GM19238 (cell line): ENCODE data around the gene CFAP74.

Experiments used
- DNase-seq: peaks from one replicate; pipeline ENCODE4 v3.0.0; 2011; ENCODE audit warnings: low spot score; ENCODE audit not compliant: insufficient read length

CFAP74 gene

DNA sequence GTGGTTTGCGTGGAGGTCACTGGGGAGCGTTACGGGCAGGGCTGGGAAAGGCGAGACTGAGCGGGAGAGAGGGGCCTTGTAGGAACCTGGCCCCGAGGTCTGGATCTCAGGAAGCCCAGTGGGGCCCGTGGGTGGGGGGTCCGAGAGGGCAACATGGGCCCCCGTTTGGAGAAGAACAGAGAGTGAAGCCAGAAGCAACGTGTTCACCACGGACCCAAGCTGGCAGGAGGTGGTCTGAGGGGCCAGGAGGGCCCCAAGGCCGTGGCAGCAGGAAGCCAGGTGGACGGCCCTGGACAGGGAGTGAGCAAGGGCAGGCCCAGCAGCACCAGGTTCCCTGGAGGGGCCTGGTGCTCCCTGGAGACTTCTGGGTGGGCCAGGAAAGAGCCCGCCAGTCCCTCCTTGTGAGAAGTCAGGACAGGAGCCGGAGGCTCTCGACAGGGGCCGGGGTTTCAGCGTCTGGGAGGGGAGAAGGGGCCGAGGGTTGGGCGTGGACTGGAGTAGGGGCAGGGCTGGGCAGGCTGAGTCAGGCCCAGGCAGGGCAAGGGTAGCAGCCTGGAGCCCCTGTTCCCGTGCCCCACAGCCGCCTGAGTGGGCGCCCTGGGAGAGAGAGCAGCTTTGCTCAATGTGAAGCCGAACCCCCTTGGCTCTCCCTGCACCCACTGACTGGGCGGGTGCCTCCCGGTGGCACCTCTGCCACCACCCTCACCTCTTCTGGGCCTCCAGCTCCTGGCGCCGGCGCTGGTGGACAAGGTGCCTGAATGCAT lies 33.5 kb downstream of the CFAP74 start:
- no peak for DNase-seq

- no peak for DNase-seq
Observed at GRCh38 chr1:1969505-1969900, 34.1 kb downstream of the CFAP74 start.

GRCh38 chr1:1968767-1969504 lies 34.6 kb downstream of the CFAP74 start:
- no peak for DNase-seq

DNA sequence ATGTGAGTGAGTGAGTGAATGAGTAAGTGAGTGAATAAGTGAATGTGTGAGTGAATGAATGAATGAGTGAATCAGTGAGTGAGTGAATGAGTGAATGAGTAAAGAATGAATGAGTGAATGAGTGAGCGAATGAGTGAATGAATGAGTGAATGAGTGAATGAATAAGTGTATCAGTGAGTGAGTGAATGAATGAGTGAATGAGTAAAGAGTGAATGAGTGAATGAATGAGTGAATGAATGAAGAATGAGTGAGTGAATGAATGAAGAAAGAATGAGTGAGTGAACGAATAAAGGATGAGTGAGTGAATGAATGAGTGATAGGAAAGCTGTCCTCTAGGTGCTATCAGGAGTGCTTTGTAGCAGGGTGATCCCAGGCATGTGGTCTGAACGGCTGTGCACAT lies 35.7 kb downstream of the CFAP74 start:
- no peak for DNase-seq

- no peak for DNase-seq
Observed at GRCh38 chr1:1967151-1967550, 36.4 kb downstream of the CFAP74 start.

DNA sequence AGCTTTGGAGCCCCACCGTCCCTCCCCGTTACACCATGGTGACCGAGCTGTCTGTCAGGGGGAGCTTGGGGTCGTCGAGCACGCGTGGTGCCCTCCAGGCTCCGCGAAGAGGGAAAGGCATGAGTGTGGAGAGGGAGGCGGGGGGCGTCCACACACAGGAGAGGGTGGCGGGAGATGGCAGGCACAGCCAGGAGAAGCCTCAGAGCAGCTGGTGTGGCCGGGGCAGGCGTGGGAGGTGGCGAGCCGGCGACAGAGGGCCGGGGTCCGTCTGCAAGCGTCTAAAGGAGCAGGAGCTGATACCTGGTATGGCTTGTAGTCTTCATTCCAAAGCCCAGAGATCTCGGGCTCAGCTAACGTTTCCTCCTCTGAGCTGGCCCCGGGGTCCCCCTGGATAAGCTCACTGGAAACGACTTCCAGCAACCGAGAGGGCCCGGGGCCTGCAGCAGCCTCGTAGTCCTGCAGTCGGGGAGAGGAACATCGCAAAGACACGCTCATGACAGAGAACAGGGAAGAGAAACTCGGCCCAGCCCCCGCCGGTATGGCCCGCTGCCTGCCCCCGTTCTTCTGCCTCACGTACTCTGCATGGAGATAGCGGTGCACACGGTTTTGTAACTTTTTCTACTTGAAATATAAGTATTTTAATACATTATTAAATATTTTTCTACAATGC lies 37.4 kb downstream of the CFAP74 start:
- no peak for DNase-seq

- no peak for DNase-seq
Observed at GRCh38 chr1:1965546-1965945, 38.0 kb downstream of the CFAP74 start.

- DNase-seq: no peak
Observed at GRCh38 chr1:1964811-1965210, 38.8 kb downstream of the CFAP74 start.

- DNase-seq: no peak
Observed at GRCh38 chr1:1963570-1963969, 40.0 kb downstream of the CFAP74 start.

DNA sequence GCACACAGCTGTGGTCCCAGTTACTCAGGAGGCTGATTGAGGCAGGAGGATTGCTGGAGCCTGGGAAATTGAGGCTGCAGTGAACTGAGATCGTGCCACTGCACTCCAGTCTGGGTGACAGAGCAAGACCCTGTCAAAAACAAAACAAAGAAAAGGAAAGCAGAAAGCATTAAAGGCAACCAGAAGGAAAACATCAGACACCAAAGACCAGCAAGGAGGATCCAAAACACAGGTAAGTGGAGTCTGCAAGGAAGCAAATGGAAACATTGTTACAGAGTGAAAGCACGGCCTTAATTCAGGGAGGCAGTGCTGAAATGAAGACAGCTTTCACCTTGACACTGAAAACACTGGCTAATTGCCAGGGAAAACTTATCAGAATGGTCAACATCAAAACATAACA lies 40.8 kb downstream of the CFAP74 start:
- DNase-seq: no peak

DNA sequence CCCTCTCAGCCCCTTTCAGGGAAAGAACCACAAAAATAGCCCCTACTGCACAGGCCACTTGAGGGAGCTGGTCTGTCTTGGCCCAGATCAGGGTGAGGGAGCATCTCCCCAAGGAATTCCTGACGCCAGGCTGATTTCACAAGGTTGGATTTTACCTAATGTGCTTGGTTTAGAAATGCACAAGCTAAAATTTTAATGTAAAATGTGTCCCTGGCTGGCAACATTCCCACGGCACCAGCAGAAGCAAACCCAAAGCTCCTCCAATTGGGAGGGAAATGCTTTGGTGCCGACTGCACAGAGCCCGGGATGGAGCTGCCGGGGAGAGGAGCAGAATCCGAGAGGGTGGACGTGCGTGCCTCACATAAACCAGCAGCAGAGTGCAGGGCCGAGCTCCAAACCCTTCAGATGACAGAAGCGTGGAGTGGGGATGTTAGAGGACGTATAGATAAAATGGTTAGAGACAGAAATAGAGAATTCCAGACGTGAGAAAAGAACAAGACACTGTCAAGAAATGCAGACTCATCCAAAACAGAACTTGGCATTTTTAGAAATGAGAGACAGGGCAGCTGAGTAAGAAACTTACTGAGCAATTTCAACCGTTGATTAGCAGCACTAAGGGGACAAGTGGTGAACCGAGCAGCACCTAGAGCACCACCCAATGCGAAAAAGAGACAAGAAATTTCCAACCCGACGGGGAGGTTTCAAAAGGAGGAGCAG lies 42.9 kb downstream of the CFAP74 start:
- DNase-seq: no peak

GRCh38 chr1:1959840-1960479 lies 43.6 kb downstream of the CFAP74 start:
- peak; percentile 64 for DNase-seq

- no peak for DNase-seq
Observed at GRCh38 chr1:1959459-1959839, 44.1 kb downstream of the CFAP74 start.

GRCh38 chr1:1958071-1958541 lies 45.5 kb downstream of the CFAP74 start:
- no peak for DNase-seq

DNA sequence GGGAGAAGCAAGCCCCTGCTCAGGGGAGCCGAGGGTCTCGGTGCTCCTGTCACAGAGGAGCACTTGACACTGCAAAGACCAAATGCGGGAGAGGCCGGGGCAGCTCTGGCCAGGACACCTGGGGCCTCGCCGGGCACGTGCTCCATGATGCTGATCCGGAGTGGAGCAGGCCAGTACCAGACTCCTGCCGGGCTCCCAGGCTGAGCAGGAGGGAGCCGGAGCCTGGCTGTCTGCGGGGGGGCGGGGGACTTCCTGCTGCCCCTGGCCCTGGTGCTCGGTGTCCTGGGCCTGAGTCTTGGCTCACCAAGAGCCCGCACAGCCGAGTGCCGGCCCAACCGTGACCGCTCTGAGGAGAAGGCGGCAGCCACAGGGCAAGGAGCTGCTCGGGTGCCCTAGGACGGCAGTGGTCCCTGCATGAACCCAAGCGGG lies 46.0 kb downstream of the CFAP74 start:
- no peak for DNase-seq

DNA sequence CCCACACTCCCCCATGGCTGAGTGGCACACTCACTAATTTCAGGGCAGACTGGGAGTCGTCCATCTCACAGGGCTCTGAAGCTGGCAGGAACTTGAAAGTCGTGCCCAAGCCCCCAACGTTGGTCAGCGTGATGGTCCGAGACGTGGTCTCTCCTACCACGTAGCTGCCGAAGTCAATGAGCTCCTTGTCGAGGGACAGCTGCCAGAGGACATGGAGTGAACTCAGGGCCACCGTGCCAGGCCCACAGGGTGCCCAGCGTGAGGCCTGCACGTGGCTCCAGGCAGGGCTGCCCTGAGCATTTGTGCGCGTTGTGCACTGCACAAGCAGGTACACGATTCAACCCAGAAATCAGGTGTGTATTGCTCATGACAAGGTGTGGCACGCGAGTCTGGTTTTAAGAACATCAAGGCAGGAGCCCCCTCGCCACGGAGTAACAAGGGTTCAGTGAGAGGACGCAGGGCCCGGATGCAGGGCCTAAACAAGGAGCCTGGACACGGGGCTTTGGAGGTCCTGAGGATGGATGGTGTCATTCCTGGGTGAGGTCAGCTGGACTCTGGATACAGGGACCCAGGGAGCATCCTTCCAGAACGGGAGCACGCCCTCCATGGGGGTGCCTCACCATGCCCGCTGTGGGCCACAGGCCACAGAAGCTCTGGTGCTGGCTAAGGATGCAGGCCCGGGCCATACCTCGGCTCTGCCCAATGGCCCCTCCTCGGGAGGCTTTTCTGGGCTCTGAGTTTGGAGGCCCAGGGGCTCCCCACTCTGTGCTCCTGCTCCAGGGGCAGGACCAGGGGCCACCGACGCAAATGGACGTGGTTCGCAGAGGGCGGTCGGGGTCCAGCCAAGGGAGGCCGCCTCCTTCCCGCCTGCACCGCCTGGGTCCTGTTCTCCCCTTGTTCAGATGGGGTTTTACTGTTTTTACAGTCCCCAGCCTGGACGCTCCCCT lies 46.7 kb downstream of the CFAP74 start:
- no peak for DNase-seq

DNA sequence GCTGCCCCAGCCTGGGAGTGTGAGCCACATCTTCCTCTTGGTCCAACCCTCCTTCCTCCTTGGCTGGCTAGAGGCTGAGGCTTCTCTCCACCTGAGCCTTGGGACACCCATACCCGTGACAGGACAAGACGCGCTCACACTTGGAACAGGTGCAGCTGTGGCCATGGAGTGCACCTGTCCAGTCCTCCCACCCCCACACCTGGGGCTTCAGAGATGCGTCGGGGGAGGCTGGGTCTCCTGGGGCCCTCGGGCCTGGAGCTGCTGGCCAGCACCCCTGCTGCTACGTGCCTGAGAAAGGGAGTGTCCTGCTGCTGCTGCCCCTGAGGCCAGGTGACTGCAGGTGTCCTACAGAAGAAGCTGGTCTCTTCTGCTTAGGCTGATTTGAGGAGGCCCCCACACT lies 47.5 kb downstream of the CFAP74 start:
- no peak for DNase-seq

- DNase-seq: no peak
Observed at GRCh38 chr1:1955621-1956094, 47.9 kb downstream of the CFAP74 start.

DNA sequence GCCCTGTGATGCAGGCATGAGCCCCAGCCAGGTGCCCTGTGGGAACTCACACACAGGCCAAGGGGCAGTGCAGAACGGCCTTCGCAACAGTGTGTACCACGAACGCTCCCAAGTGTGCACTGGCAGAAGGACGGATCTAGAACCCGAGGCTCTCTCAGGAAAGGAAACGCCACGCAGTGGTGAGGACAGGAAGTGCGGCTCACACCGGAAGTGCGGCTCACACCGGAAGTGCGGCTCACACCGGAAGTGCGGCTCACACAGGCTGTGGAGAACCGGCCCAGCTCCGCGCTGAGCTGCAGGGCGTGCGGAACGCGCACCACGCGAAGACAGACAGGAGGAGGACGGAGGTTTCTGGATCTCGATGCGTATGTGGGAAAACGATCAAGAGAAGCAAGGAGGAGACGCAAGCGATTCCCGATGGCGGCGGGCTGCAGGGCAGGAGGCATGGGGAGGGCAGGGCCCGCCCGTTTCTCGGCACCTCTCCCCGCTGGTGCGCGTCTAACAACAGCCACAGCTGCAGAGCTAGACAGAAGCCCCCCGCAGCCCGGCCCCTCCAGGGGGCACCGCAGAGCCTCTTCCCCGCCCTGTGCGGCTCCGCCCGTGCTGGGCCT lies 48.6 kb downstream of the CFAP74 start:
- no peak for DNase-seq
